WTC11 (cell line): ENCODE measurements around the gene ZNF407. TPM values are rescaled to one million over a fixed set of nuclear protein-coding genes. Genes with fewer than 3 reads are reported as not detected.

ENCODE experiments used
- CBFB ChIP-seq: sonication (generic); formaldehyde crosslinking; IDR thresholded peaks from 2 replicates; pipeline ENCODE4 v1.8.1; 2022; ENCODE audit warnings: mild to moderate bottlenecking, low read depth, missing genetic modification reagents
- RELA ChIP-seq: sonication (generic); formaldehyde crosslinking; IDR thresholded peaks from 2 replicates; pipeline ENCODE4 v1.8.1; 2022; ENCODE audit warnings: missing genetic modification reagents, mild to moderate bottlenecking, borderline replicate concordance
- ZNF671 ChIP-seq: fragments of 250-450 bp; sonication (Bioruptor Pico); IDR thresholded peaks from 2 replicates; pipeline ENCODE4 v1.8.0; 2021; ENCODE audit warnings: mild to moderate bottlenecking
- total RNA-seq: library from RNA; stranded (reverse); gene quantifications from 3 replicates; pipeline ENCODE4 v1.2.3, GENCODE V29; 2021
- TF ChIP-seq, protein P1 (sequence below): sonication (generic); formaldehyde crosslinking; IDR thresholded peaks from 2 replicates; pipeline ENCODE4 v1.8.1; 2023; ENCODE audit warnings: mild to moderate bottlenecking, missing genetic modification reagents
- TF ChIP-seq, protein P2 (sequence below): sonication (generic); formaldehyde crosslinking; IDR thresholded peaks from 2 replicates; pipeline ENCODE4 v1.8.0; 2023; ENCODE audit warnings: mild to moderate bottlenecking, missing genetic modification reagents
- TF ChIP-seq, protein P3 (sequence below): sonication (generic); formaldehyde crosslinking; IDR thresholded peaks from 2 replicates; pipeline ENCODE4 v1.8.0; 2023; ENCODE audit warnings: missing genetic modification reagents
- TF ChIP-seq, protein P4 (sequence below): sonication (generic); formaldehyde crosslinking; IDR thresholded peaks from 2 replicates; pipeline ENCODE4 v1.8.0; 2023; ENCODE audit warnings: missing genetic modification reagents, mild to moderate bottlenecking, borderline replicate concordance
- TF ChIP-seq, protein P5 (sequence below): sonication (generic); formaldehyde crosslinking; IDR thresholded peaks from 2 replicates; pipeline ENCODE4 v1.8.0; 2022; ENCODE audit warnings: mild to moderate bottlenecking, missing genetic modification reagents
- TF ChIP-seq, protein P6 (sequence below): fragments of 250-450 bp; sonication (Bioruptor Pico); conservative IDR thresholded peaks from 2 replicates; pipeline ENCODE4 v1.9.0; 2021; ENCODE audit warnings: mild to moderate bottlenecking
- TF ChIP-seq, protein P7 (sequence below): fragments of 200-600 bp; IDR thresholded peaks from 2 replicates; pipeline ENCODE4 v1.8.0; 2022; ENCODE audit warnings: antibody characterized with exemption
- TF ChIP-seq, protein P8 (sequence below): sonication (generic); formaldehyde crosslinking; IDR thresholded peaks from 2 replicates; pipeline ENCODE4 v1.8.1; 2022; ENCODE audit warnings: mild to moderate bottlenecking, missing genetic modification reagents, moderate library complexity, borderline replicate concordance
- TF ChIP-seq, protein P9 (sequence below): sonication (generic); formaldehyde crosslinking; IDR thresholded peaks from 2 replicates; pipeline ENCODE4 v1.8.0; 2022; ENCODE audit warnings: mild to moderate bottlenecking, missing genetic modification reagents

The ZNF407 gene
- total RNA-seq, 1 experiment from 2014 or later: 6.5 TPM

DNA sequence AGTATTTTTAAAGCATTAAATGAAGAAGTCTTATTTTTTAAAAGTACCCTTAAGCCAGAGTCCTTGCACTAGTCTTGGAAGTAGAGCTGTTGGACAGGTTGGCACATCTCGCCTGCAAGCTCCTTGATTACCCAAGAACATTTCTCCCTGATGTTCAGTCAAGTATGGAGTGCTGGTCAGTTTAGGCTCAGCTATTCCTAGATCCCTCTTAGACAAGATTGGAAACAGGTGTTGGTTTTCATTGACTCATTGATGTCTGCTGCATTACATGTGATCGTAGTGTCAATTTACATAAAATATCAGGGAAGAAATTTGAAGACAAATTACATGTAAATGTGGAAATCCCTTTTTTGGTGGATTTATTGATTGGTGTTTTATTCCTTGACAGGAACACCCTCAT is 170.4 kb downstream of the ZNF407 start (continued):
- TF ChIP-seq, protein P1, sequence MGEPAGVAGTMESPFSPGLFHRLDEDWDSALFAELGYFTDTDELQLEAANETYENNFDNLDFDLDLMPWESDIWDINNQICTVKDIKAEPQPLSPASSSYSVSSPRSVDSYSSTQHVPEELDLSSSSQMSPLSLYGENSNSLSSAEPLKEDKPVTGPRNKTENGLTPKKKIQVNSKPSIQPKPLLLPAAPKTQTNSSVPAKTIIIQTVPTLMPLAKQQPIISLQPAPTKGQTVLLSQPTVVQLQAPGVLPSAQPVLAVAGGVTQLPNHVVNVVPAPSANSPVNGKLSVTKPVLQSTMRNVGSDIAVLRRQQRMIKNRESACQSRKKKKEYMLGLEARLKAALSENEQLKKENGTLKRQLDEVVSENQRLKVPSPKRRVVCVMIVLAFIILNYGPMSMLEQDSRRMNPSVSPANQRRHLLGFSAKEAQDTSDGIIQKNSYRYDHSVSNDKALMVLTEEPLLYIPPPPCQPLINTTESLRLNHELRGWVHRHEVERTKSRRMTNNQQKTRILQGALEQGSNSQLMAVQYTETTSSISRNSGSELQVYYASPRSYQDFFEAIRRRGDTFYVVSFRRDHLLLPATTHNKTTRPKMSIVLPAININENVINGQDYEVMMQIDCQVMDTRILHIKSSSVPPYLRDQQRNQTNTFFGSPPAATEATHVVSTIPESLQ (CRISPR knock-in tag): no peak
- TF ChIP-seq, protein P2, sequence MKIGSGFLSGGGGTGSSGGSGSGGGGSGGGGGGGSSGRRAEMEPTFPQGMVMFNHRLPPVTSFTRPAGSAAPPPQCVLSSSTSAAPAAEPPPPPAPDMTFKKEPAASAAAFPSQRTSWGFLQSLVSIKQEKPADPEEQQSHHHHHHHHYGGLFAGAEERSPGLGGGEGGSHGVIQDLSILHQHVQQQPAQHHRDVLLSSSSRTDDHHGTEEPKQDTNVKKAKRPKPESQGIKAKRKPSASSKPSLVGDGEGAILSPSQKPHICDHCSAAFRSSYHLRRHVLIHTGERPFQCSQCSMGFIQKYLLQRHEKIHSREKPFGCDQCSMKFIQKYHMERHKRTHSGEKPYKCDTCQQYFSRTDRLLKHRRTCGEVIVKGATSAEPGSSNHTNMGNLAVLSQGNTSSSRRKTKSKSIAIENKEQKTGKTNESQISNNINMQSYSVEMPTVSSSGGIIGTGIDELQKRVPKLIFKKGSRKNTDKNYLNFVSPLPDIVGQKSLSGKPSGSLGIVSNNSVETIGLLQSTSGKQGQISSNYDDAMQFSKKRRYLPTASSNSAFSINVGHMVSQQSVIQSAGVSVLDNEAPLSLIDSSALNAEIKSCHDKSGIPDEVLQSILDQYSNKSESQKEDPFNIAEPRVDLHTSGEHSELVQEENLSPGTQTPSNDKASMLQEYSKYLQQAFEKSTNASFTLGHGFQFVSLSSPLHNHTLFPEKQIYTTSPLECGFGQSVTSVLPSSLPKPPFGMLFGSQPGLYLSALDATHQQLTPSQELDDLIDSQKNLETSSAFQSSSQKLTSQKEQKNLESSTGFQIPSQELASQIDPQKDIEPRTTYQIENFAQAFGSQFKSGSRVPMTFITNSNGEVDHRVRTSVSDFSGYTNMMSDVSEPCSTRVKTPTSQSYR (CRISPR knock-in tag): no peak
- TF ChIP-seq CBFB (CRISPR knock-in tag) (no peak), ZNF671 (CRISPR knock-in tag) (no peak), RELA (CRISPR knock-in tag) (no peak)
- TF ChIP-seq, protein P3, sequence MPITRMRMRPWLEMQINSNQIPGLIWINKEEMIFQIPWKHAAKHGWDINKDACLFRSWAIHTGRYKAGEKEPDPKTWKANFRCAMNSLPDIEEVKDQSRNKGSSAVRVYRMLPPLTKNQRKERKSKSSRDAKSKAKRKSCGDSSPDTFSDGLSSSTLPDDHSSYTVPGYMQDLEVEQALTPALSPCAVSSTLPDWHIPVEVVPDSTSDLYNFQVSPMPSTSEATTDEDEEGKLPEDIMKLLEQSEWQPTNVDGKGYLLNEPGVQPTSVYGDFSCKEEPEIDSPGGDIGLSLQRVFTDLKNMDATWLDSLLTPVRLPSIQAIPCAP (CRISPR knock-in tag): no peak
- TF ChIP-seq, protein P4, sequence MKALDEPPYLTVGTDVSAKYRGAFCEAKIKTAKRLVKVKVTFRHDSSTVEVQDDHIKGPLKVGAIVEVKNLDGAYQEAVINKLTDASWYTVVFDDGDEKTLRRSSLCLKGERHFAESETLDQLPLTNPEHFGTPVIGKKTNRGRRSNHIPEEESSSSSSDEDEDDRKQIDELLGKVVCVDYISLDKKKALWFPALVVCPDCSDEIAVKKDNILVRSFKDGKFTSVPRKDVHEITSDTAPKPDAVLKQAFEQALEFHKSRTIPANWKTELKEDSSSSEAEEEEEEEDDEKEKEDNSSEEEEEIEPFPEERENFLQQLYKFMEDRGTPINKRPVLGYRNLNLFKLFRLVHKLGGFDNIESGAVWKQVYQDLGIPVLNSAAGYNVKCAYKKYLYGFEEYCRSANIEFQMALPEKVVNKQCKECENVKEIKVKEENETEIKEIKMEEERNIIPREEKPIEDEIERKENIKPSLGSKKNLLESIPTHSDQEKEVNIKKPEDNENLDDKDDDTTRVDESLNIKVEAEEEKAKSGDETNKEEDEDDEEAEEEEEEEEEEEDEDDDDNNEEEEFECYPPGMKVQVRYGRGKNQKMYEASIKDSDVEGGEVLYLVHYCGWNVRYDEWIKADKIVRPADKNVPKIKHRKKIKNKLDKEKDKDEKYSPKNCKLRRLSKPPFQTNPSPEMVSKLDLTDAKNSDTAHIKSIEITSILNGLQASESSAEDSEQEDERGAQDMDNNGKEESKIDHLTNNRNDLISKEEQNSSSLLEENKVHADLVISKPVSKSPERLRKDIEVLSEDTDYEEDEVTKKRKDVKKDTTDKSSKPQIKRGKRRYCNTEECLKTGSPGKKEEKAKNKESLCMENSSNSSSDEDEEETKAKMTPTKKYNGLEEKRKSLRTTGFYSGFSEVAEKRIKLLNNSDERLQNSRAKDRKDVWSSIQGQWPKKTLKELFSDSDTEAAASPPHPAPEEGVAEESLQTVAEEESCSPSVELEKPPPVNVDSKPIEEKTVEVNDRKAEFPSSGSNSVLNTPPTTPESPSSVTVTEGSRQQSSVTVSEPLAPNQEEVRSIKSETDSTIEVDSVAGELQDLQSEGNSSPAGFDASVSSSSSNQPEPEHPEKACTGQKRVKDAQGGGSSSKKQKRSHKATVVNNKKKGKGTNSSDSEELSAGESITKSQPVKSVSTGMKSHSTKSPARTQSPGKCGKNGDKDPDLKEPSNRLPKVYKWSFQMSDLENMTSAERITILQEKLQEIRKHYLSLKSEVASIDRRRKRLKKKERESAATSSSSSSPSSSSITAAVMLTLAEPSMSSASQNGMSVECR: no peak
- TF ChIP-seq, protein P5, sequence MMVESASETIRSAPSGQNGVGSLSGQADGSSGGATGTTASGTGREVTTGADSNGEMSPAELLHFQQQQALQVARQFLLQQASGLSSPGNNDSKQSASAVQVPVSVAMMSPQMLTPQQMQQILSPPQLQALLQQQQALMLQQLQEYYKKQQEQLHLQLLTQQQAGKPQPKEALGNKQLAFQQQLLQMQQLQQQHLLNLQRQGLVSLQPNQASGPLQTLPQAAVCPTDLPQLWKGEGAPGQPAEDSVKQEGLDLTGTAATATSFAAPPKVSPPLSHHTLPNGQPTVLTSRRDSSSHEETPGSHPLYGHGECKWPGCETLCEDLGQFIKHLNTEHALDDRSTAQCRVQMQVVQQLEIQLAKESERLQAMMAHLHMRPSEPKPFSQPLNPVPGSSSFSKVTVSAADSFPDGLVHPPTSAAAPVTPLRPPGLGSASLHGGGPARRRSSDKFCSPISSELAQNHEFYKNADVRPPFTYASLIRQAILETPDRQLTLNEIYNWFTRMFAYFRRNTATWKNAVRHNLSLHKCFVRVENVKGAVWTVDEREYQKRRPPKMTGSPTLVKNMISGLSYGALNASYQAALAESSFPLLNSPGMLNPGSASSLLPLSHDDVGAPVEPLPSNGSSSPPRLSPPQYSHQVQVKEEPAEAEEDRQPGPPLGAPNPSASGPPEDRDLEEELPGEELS (CRISPR knock-in tag): no peak
- TF ChIP-seq, protein P6, sequence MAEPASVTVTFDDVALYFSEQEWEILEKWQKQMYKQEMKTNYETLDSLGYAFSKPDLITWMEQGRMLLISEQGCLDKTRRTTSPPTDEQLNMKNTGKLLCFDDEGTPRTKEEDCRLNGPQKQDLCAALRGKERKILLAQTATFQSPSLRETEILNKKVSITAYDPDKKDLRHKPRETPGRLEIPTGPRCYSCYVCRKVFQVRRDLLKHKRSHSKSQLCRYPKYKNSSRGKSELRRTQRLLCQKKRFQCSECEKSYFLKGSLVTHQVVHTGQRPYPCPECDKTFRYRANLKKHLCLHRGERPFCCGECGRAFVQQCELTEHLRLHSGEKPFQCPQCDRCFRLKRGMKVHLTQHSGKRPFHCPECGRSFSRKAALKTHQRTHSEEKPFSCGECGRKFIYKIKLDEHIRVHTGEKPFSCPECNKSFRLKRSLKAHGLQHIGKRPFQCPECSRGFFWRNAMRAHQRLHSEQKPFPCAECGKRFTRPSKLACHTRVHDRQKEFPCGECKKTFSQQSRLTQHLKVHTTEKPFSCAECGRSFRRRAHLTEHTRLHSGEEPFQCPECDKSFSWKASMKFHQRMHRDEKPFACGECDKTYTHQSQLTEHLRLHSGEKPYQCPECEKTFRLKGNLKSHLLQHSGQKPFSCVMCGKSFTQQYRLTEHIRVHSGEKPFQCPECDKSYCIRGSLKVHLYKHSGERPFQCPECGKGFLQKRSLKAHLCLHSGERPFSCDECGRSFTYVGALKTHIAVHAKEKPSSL: no peak
- TF ChIP-seq, protein P7, sequence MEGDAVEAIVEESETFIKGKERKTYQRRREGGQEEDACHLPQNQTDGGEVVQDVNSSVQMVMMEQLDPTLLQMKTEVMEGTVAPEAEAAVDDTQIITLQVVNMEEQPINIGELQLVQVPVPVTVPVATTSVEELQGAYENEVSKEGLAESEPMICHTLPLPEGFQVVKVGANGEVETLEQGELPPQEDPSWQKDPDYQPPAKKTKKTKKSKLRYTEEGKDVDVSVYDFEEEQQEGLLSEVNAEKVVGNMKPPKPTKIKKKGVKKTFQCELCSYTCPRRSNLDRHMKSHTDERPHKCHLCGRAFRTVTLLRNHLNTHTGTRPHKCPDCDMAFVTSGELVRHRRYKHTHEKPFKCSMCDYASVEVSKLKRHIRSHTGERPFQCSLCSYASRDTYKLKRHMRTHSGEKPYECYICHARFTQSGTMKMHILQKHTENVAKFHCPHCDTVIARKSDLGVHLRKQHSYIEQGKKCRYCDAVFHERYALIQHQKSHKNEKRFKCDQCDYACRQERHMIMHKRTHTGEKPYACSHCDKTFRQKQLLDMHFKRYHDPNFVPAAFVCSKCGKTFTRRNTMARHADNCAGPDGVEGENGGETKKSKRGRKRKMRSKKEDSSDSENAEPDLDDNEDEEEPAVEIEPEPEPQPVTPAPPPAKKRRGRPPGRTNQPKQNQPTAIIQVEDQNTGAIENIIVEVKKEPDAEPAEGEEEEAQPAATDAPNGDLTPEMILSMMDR: no peak
- TF ChIP-seq, protein P8, sequence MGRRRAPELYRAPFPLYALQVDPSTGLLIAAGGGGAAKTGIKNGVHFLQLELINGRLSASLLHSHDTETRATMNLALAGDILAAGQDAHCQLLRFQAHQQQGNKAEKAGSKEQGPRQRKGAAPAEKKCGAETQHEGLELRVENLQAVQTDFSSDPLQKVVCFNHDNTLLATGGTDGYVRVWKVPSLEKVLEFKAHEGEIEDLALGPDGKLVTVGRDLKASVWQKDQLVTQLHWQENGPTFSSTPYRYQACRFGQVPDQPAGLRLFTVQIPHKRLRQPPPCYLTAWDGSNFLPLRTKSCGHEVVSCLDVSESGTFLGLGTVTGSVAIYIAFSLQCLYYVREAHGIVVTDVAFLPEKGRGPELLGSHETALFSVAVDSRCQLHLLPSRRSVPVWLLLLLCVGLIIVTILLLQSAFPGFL (CRISPR knock-in tag): no peak
- TF ChIP-seq, protein P9, sequence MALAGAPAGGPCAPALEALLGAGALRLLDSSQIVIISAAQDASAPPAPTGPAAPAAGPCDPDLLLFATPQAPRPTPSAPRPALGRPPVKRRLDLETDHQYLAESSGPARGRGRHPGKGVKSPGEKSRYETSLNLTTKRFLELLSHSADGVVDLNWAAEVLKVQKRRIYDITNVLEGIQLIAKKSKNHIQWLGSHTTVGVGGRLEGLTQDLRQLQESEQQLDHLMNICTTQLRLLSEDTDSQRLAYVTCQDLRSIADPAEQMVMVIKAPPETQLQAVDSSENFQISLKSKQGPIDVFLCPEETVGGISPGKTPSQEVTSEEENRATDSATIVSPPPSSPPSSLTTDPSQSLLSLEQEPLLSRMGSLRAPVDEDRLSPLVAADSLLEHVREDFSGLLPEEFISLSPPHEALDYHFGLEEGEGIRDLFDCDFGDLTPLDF (CRISPR knock-in tag): no peak
